Jurkat, Clone E6-1 (cell line): ENCODE data around the gene MMP24.

Experiments used
- DNase-seq: peaks from one replicate; pipeline ENCODE4 v3.0.0-alpha.2; 2011; ENCODE audit warnings: low read depth, low spot score
- H3K4me3 ChIP-seq: 2 replicates; pipeline ENCODE4 v1.5.1; 2011; ENCODE audit warnings: mild to moderate bottlenecking, low read length, control low read depth, moderate library complexity

Gene MMP24

GRCh38 chr20:35274172-35275092 is 47.9 kb downstream of the MMP24 start:
- H3K4me3 ChIP-seq: no peak overlapping the region
- no peak for DNase-seq

- H3K4me3 ChIP-seq: no peak overlapping the region
- no peak for DNase-seq
These were observed 49.3 kb downstream of the MMP24 start for GRCh38 chr20:35275741-35276251.

GRCh38 chr20:35276408-35276807 is 49.9 kb downstream of the MMP24 start:
- DNase-seq: no peak
- H3K4me3 ChIP-seq: no peak overlapping the region

DNA sequence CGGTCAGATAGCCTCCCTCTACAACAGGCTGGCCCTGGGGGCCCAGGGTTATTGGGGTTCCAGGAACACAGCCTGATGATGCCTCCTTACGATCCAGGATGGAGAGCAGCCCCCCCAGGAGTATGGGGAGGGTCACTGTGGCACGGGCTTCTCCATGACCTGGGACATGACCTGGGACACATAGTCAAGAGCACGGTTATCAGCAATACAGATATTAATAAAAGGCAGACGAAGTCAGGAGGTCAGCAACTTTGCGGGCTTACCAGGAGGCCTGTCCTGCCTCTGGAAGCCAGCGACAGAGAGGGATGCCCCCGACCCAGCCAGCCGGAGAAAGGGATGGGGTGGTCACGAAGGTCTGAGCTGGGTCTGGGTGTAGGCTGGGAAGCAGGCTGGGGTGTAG is 50.6 kb downstream of the MMP24 start:
- DNase-seq: no peak
- peak overlapping the region; percentile 81 for H3K4me3 ChIP-seq

GRCh38 chr20:35277531-35278395 is 51.3 kb downstream of the MMP24 start, which contains the start of gene MMP24OS:
Gene MMP24OS (minus strand): TSS chr20:35278122. CDS start chr20:35277929, 193 bp downstream.
- peak within 1 kb of the TSS; percentile 81 for H3K4me3 ChIP-seq
- DNase-seq: peak; percentile 82

DNA sequence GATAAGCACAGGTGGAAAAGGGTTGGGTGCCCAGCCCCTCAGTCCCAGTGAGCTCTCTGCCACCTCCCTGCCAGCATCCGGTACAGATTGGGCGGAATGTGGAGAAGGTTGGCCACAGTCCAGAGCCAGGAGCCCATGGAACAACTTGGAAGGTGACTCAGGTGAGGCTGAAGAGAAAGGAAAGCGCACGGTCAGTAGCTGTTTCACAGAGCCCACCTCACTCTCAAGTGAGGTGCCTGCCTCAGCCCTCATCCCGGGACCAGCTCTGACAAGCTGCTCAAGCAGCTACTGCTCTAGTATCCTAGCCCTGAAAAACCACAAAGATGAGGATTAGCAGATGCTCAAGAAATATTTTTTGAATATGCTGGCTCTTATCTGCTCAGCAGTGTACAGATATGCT is 52.5 kb downstream of the MMP24 start:
- no peak overlapping the region for H3K4me3 ChIP-seq
- no peak for DNase-seq

GRCh38 chr20:35279533-35280174 is 53.2 kb downstream of the MMP24 start:
- DNase-seq: no peak
- no peak overlapping the region for H3K4me3 ChIP-seq

DNA sequence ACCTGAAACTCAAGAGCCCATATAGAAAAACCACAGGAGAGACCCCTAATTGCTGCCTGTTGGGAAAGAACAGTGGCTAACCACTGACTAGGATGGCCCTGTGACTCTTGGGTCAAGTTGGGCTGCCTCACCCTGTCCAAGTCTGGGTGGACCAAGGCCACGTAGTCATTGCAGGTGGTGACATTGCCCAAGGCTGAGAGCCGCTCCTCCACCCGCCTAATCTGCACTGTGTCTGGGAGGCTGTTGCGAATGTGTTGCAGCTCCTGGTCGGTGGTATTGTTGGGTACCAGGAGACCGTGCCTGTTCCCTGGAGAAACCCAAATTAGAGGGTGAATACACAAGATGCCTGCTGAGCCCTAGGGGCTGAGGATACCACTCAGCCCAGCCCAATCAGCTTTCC is 54.0 kb downstream of the MMP24 start:
- no peak overlapping the region for H3K4me3 ChIP-seq
- no peak for DNase-seq

GRCh38 chr20:35281506-35282101 is 55.1 kb downstream of the MMP24 start:
- no peak for DNase-seq
- no peak overlapping the region for H3K4me3 ChIP-seq

- peak overlapping the region; percentile 85 for H3K4me3 ChIP-seq
- no peak for DNase-seq
These were observed 57.2 kb downstream of the MMP24 start for GRCh38 chr20:35283441-35284266.

DNA sequence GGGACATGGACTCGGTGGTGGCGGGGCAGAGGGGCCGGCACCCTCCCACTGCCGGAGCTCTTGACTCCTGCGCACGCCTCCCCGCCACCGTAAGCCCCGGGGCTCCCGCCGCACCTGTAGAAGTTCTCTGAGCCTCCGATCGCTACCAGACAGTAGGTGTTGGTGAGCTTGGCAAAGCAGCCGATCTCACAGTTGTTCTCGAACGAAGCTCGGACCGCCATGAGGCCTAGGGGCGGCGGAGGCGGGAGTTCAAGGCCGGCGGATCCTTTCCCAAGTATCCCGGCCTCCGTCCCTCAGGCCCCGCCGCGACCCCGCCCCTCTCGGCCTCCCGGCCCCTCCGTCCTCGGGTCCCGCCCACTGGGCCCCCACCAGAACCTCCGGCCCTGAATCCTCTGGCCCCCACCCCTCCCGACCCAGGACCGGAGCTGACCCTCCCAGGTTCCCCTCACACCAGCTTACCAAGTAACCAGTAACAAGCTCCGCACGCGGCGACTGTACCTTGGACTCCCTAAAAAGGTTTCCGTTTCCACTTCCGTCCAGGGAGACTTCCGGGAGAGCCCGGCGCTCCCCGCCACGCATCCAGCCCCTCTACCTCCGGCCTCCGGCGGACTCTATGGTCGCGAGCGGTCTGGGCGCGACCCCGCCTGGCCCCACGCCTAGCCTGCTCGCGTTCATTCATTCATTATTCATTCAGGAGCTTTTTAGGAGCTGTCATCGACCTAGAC is 57.9 kb downstream of the MMP24 start, which contains the start of gene EIF6:
Gene EIF6, minus strand, starts transcription at position 506 of the 725 bp plus-strand sequence. Its CDS starts 285 bp downstream, at position 221.
- peak within 1 kb of the TSS; percentile 85 for H3K4me3 ChIP-seq
- peak; percentile 72 for DNase-seq

DNA sequence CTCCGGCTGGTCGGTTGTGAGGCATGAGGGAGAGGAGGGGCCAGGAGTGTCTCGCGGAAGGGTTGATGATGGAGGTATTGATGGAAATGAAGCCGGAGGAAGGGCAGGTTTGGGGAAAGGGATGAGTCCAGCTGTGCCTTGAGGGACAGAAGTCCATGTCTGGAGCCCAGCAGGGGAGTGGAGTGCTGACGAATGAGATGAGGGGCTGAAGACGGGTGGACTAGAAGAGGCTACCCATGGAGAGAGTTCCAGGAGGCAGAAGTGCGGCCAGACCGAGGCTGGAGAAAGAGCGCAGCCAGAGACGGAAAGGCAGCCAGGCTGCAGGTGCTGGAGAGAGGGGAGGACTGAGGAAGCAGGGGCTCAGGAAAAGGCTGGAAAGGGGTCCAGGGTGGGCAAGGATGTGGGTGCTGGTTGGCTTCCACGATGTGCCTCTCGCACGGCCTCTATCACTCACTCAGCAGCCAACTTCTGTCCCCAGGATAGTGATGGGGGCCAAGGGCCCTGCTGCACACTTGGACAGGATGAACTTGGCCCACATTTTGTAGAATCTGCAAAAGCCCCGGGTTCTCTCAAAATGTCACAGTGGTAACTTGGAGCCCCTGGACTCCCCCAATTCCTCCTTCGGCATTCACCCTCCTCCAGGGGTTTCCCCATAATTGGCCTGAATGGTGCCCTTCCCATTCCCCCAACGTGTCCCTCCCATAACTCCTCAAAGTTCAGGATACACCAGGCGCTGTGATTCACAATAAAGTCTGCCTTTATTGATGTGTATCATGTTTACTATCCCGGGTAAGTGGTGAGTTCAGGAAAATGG is 58.7 kb downstream of the MMP24 start:
- DNase-seq: no peak

GRCh38 chr20:35285806-35286076 is 59.3 kb downstream of the MMP24 start:
- DNase-seq: no peak
- no peak overlapping the region for H3K4me3 ChIP-seq

More for the DNA sequence above, 58.7 kb downstream of the MMP24 start:
- peak overlapping the region; percentile 85 for H3K4me3 ChIP-seq

DNA sequence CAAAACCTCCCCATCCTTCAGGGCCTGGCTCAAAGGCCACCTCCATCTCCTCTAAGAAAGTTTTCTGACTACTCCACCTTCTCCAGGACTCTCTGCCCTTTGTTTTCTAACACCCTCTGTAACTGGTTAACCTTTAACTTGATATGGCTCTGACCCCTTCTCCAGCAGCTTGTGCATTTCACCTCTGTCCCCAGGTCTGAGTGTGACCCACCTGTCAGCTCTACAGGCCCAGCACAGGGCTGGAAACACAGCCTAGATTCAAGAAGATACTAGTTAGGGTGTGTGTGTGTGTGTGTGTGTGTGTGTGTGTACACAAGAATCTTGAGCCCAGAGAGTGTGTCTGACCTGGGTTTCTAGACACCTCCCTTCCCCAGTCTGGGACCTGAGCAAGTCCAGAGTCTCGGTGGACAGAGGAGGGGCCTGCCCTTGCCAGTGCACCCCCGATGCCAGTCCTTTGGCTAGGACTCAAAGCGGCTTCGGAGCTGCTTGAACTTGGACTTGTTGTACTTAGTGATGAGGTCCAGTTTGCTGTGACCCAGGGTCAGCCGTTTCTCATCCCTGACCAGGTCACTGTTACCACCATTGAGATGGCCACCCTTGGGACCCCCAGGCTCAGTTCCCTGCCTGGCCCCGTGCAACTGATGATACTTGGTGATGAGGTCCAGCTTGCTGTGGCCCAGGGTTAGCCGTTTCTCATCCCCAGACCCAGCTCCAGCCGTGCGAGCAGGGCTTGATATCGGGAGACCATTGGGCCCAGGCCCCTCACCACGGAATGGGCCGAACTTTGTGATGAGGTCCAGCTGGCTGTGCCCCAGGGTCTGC is 59.8 kb downstream of the MMP24 start:
- H3K4me3 ChIP-seq: no peak overlapping the region
- DNase-seq: no peak

GRCh38 chr20:35286899-35287508 is 60.5 kb downstream of the MMP24 start:
- no peak overlapping the region for H3K4me3 ChIP-seq
- DNase-seq: no peak
